Gastroesophageal sphincter (tissue), 4 donors: ENCODE data around the gene GGTA1. TPM values are rescaled to one million over a fixed set of nuclear protein-coding genes. Genes with fewer than 3 reads are reported as not detected.

ENCODE experiments used
- ATAC-seq: fragments of 150-250 bp; one replicate; pipeline ENCODE4 v1.9.1; 2016; ENCODE audit warnings: mild to moderate bottlenecking, moderate library complexity
- H3K27ac ChIP-seq, 4 donors: fragments of 200-600 bp; sonication (generic) in 3 of 4; 1 replicate in 3 of 4; 2 replicates in 1 of 4; pipeline ENCODE4 v1.5.1; 2016 to 2019
- H3K27me3 ChIP-seq: fragments of 200-600 bp; sonication (generic); one replicate; pipeline ENCODE4 v1.5.1; 2019
- H3K36me3 ChIP-seq, 2 donors: fragments of 200-600 bp; sonication (generic); one replicate each; pipeline ENCODE4 v1.5.1; 2019; ENCODE audit warnings: control low read depth in 1 of 2
- H3K4me1 ChIP-seq, 3 donors: fragments of 200-600 bp; sonication (generic); 1 replicate in 2 of 3; 2 replicates in 1 of 3; pipeline ENCODE4 v1.5.1; 2016 to 2019; ENCODE audit warnings: control low read depth in 2 of 3
- H3K4me3 ChIP-seq, 2 donors: fragments of 200-600 bp; sonication (generic); one replicate each; pipeline ENCODE4 v1.5.1; 2019; ENCODE audit warnings: mild to moderate bottlenecking in 1 of 2, moderate library complexity in 1 of 2
- H3K9me3 ChIP-seq, 3 donors: fragments of 200-600 bp; sonication (generic); one replicate each; pipeline ENCODE4 v1.5.1; 2017 to 2019; ENCODE audit warnings: control low read depth in 2 of 3
- EP300 ChIP-seq: sonication (generic); formaldehyde crosslinking; IDR thresholded peaks from one replicate; pipeline ENCODE4 v1.6.1; 2017; ENCODE audit warnings: antibody characterized with exemption, mild to moderate bottlenecking
- POLR2A ChIP-seq, 2 donors: fragments of 450-650 bp; IDR thresholded peaks; one replicate each; pipeline ENCODE4 v1.6.1; 2017; ENCODE audit warnings: antibody characterized with exemption in 2 of 2, mild to moderate bottlenecking in 2 of 2, moderate library complexity in 1 of 2
- POLR2AphosphoS5 ChIP-seq: sonication (generic); formaldehyde crosslinking; IDR thresholded peaks from one replicate; pipeline ENCODE4 v1.6.1; 2017; ENCODE audit warnings: antibody characterized with exemption
- WGBS, 2 donors: methylation state at CpG; one replicate each; pipeline ENCODE4 v1.1.5; 2018; ENCODE audit warnings: low coverage in 1 of 2; 5-methylcytosine and 5-hydroxymethylcytosine counted together
- total RNA-seq, 4 donors: library from RNA; depleted of rRNA; stranded (reverse); fragments of >200 nt; gene quantifications; one replicate each; pipeline ENCODE4 v1.1.0, GENCODE V29; 2016
- TF ChIP-seq, protein P1 (sequence below), 4 experiments: fragments of 200-600 bp in 2 of 4; fragments of 450-650 bp in 2 of 4; sonication (generic) in 1 of 4; IDR thresholded peaks; one replicate each; pipeline ENCODE4 v1.5.1; 2017 to 2019; ENCODE audit warnings: antibody characterized with exemption in 4 of 4, mild to moderate bottlenecking in 2 of 4, moderate library complexity in 2 of 4

GGTA1 gene
- total RNA-seq, 4 donors from 2014 or later = 5.1 to 22.2 (median 7.2) TPM

DNA sequence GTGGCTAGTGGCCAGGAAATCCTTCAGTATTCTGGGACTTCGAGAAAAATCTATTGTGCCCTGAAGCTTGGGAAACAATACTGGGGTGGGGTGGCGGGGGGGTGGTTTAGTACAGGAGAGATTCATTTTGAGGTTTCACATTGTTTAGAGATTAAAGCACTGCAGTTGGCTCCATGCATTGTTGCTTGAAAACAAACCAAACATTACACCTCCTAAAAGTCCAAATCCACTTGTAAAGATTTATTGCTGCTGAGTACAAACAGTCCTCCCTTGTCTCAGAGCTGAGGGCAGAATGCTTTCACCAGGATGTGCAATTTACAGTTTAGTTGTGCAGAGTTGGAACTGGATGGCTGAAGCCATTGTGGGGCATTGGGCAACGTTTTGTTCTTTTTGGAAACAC lies 49.4 kb downstream of the GGTA1 start:
- 40 to 65% methylated on average over 3 of the region's 3 CpGs for WGBS, 2 donors
- H3K27me3 ChIP-seq = no peaks in the 10 kb centered on the region
- H3K4me1 ChIP-seq = peaks cover 0 to 10% (median 0%) of the 10 kb centered on the region in 3 donors
- H3K9me3 ChIP-seq = no peaks in the 10 kb centered on the region
- no peak overlapping the region for H3K27ac ChIP-seq
- ATAC-seq = no peak
- TF ChIP-seq EP300 (no peak), POLR2AphosphoS5 (no peak), POLR2A (IDR thresholded peaks at IDR 0.05) (no peak)
- TF ChIP-seq, protein P1, sequence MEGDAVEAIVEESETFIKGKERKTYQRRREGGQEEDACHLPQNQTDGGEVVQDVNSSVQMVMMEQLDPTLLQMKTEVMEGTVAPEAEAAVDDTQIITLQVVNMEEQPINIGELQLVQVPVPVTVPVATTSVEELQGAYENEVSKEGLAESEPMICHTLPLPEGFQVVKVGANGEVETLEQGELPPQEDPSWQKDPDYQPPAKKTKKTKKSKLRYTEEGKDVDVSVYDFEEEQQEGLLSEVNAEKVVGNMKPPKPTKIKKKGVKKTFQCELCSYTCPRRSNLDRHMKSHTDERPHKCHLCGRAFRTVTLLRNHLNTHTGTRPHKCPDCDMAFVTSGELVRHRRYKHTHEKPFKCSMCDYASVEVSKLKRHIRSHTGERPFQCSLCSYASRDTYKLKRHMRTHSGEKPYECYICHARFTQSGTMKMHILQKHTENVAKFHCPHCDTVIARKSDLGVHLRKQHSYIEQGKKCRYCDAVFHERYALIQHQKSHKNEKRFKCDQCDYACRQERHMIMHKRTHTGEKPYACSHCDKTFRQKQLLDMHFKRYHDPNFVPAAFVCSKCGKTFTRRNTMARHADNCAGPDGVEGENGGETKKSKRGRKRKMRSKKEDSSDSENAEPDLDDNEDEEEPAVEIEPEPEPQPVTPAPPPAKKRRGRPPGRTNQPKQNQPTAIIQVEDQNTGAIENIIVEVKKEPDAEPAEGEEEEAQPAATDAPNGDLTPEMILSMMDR (IDR thresholded peaks at IDR 0.05) = no peak
- H3K4me3 ChIP-seq = no peak overlapping the region
- no peaks in the 10 kb centered on the region for H3K36me3 ChIP-seq

DNA sequence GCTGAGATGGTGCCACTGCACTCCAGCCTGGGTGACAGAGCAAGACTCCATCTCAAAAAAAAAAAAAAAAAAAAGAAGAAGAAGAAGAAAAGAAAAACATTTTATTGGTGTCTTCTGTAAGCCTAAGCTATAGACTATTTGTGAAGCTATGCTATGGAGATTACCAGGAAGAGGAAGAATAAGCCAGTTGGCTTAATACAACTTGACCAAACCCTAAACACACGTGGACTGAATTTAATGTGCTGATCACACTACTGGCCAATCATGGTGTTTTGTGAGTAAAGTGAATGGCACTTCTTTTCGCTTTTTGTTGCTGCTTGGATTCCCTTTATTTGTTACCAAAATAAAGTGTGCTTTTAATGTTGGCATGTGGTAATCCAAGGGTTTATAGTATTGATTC lies 49.9 kb downstream of the GGTA1 start:
- Histone ChIP-seq H3K27ac (no peak overlapping the region), H3K9me3 (no peaks in the 10 kb centered on the region), H3K36me3 (no peaks in the 10 kb centered on the region), H3K27me3 (no peaks in the 10 kb centered on the region), H3K4me1 (peaks cover 0 to 10% (median 0%) of the 10 kb centered on the region in 3 donors), H3K4me3 (no peak overlapping the region)
- TF ChIP-seq, protein P1 (IDR thresholded peaks at IDR 0.05) = no peak
- no peak for TF ChIP-seq POLR2A (IDR thresholded peaks at IDR 0.05)
- no peak for TF ChIP-seq POLR2AphosphoS5
- TF ChIP-seq EP300 = no peak
- 83 to 96% methylated on average over 2 of the region's 2 CpGs for whole genome bisulfite sequencing, 2 donors
- no peak for ATAC-seq

DNA sequence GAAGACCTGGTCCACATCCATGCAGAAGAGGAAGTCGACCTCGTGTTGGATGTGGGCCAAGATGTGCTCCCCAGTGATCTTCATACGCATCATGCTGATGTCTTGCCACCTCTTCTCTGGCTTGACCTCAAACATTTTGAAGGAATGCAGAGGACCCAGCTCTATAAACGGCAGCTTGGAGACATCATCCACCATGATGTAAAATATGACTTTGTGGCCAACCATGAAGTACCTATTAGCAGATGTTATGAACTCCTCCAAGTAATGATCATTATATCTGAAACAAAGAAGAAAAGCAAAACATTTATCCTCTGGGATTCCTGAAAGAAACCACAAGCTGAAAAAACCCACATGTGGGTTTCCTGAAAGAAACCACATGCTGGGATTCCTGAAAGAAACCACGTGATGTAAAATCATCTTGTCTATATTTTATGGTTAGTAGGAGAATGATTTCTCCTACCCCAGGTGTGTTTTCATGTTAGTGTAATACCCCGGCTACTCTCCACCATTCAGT lies 52.3 kb downstream of the GGTA1 start:
- no peaks in the 10 kb centered on the region for H3K27me3 ChIP-seq
- H3K9me3 ChIP-seq = no peaks in the 10 kb centered on the region
- 67 to 71% methylated on average over 4 to 5 of the region's 6 CpGs for WGBS, 2 donors
- H3K27ac ChIP-seq = no peak overlapping the region
- H3K36me3 ChIP-seq = no peaks in the 10 kb centered on the region
- TF ChIP-seq POLR2AphosphoS5 = no peak
- TF ChIP-seq, protein P1 (IDR thresholded peaks at IDR 0.05) = no peak
- no peak for TF ChIP-seq POLR2A (IDR thresholded peaks at IDR 0.05)
- TF ChIP-seq EP300 = no peak
- no peak overlapping the region for H3K4me3 ChIP-seq
- ATAC-seq = no peak
- H3K4me1 ChIP-seq = peaks cover 0 to 10% (median 0%) of the 10 kb centered on the region in 3 donors

DNA sequence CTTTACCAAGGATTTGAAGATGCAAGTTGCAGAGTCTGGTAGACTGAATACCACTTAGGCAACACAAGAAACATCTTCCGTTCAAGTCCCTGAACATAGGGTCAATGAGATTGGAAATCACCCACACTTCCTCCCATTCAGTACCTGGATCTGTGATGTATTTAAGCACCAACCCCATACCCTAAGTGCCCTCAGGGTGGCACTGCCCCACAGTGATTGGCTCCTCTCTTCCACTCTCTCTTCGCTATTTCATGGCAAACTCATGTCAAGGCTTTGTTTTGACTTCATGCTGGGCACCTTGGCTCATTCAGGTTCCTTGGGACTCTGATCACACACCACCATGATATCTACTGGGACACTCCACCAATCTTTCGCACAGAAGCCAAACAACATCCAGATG lies 53.7 kb downstream of the GGTA1 start:
- Histone ChIP-seq H3K4me3 (no peak overlapping the region), H3K9me3 (no peaks in the 10 kb centered on the region), H3K4me1 (peaks cover 0 to 10% (median 0%) of the 10 kb centered on the region in 3 donors), H3K27ac (no peak overlapping the region), H3K27me3 (no peaks in the 10 kb centered on the region), H3K36me3 (no peaks in the 10 kb centered on the region)
- ATAC-seq = no peak
- TF ChIP-seq EP300 = no peak
- no peak for TF ChIP-seq POLR2AphosphoS5
- no peak for TF ChIP-seq POLR2A (IDR thresholded peaks at IDR 0.05)
- TF ChIP-seq, protein P1 (IDR thresholded peaks at IDR 0.05) = no peak
- WGBS, 2 donors = 95 to 100% methylated on average over 2 to 3 of the region's 3 CpGs

DNA sequence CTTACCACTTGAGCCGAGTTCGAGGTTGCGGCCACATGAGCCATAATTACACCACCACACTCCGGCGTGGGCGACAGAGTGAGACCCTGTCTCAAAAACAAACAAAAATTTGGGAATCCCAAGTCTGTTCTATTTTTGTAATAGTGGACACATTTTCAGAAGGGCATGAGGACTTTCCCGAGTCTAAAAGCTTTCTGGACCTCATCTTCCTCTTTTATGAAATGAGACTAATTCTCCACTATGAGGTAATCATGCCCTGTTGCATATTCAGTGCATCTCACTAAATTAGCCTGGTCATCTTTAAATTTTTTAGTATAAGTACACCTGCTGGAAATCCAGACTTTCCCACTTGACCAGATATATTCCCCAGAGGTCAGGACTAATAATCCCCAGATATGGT lies 55.7 kb downstream of the GGTA1 start:
- H3K4me3 ChIP-seq = no peak overlapping the region
- H3K4me1 ChIP-seq = no peaks in the 10 kb centered on the region
- ATAC-seq = no peak
- H3K27ac ChIP-seq = no peak overlapping the region
- no peaks in the 10 kb centered on the region for H3K27me3 ChIP-seq
- H3K9me3 ChIP-seq = no peaks in the 10 kb centered on the region
- TF ChIP-seq EP300 (no peak), POLR2A (IDR thresholded peaks at IDR 0.05) (no peak), POLR2AphosphoS5 (no peak)
- TF ChIP-seq, protein P1 (IDR thresholded peaks at IDR 0.05) = no peak
- H3K36me3 ChIP-seq = no peaks in the 10 kb centered on the region
- 60 to 63% methylated on average over 1 to 3 of the region's 7 CpGs for WGBS, 2 donors
